SK-N-MC (cell line): ENCODE measurements around the gene ACOXL.

ENCODE experiments used
- DNase-seq: peaks from one replicate; pipeline ENCODE4 v3.0.0-alpha.2; 2011; ENCODE audit warnings: low read depth, low spot score
- H3K27ac ChIP-seq: fragments of 200-600 bp; sonication (generic); 2 replicates; pipeline ENCODE4 v1.5.1; 2016; ENCODE audit warnings: mixed run types
- H3K36me3 ChIP-seq: fragments of 200-600 bp; sonication (generic); 2 replicates; pipeline ENCODE4 v1.6.1; 2017; ENCODE audit warnings: antibody characterized with exemption, low read length, mixed read lengths; ENCODE audit not compliant: insufficient read depth
- H3K4me3 ChIP-seq: fragments of 200-600 bp; sonication (generic); 2 replicates; pipeline ENCODE4 v1.5.1; 2016
- H3K9ac ChIP-seq: fragments of 200-600 bp; sonication (generic); 2 replicates; pipeline ENCODE4 v1.8.0; 2017; ENCODE audit warnings: mixed run types, mixed read lengths; ENCODE audit not compliant: insufficient read length
- H3K9me3 ChIP-seq: fragments of 200-600 bp; sonication (generic); 2 replicates; pipeline ENCODE4 v1.6.1; 2017; ENCODE audit warnings: low read depth, mild to moderate bottlenecking, antibody characterized with exemption, low read length, moderate library complexity, mixed read lengths
- EZH2 ChIP-seq: fragments of 200-600 bp; sonication (generic); IDR thresholded peaks from one replicate; pipeline ENCODE4 v1.6.1; 2017; ENCODE audit warnings: antibody characterized with exemption
- FOXP2 ChIP-seq: optimal IDR thresholded peaks from 2 replicates; pipeline ENCODE3; 2011; ENCODE audit warnings: mild to moderate bottlenecking, moderate library complexity; ENCODE audit not compliant: insufficient read depth; ENCODE audit errors: extremely low read length, control extremely low read depth
- POLR2AphosphoS5 ChIP-seq: IDR thresholded peaks from 2 replicates; pipeline ENCODE4 v1.6.1; 2012; ENCODE audit warnings: mild to moderate bottlenecking, low read depth, low read length, borderline replicate concordance

ACOXL gene

DNA sequence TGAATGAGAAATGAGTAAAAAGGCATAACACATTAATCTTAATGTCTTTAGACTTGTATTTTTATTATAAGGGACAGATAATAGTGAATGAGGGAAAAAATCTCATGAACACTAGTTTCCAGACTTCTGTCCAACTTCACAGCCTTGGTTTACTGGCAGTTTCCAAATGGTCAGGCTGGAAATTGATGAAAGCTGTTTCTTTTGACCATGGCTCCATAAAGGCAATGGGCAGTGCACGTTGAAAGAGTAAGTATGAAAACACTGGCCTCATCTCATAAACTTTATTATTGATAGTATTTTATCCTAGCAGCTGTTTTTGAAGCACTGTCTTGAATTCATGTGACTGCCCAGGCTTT is 411.4 kb downstream of the ACOXL start:
- no peaks in the 10 kb centered on the region for H3K9me3 ChIP-seq
- H3K9ac ChIP-seq, result no peak overlapping the region
- DNase-seq, result no peak
- no peak overlapping the region for H3K27ac ChIP-seq
- no peak overlapping the region for H3K4me3 ChIP-seq
- H3K36me3 ChIP-seq, result no peaks in the 10 kb centered on the region
- TF ChIP-seq FOXP2, result no peak
- TF ChIP-seq POLR2AphosphoS5, result no peak
- no peak for TF ChIP-seq EZH2

DNA sequence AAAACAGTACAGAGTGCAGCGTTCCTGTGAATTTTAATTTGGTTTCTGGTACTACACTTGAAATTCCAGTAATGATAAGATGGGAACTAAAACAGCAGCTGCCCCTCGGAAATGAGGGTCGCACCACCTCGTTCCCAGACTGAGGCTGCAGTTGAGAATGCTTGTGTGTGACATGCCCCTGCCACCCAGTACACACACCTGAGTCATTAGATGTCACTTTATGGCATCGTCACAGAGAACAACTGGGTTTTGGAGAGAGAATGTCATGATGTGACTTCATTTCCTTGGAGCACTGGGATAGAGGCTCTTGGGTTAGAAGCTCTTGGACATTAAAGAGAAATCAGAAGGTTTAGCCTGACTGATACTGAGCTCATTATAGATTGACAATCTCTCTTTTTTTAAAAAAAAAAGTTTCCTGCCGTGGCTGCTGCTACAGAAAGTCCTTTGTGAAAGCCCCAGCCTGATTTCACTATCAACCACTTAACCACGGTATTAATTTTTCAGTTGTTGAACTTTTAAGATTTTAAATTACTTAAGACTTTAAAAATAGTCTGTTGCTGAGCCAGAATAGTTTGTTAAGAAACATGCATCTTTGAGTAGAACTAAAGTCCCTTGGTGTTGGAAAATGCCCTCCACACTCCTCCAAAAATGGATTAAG is 412.9 kb downstream of the ACOXL start:
- no peaks in the 10 kb centered on the region for H3K36me3 ChIP-seq
- no peak overlapping the region for H3K9ac ChIP-seq
- no peak overlapping the region for H3K4me3 ChIP-seq
- no peaks in the 10 kb centered on the region for H3K9me3 ChIP-seq
- no peak for DNase-seq
- no peak overlapping the region for H3K27ac ChIP-seq
- TF ChIP-seq POLR2AphosphoS5, result no peak
- no peak for TF ChIP-seq FOXP2
- no peak for TF ChIP-seq EZH2

DNA sequence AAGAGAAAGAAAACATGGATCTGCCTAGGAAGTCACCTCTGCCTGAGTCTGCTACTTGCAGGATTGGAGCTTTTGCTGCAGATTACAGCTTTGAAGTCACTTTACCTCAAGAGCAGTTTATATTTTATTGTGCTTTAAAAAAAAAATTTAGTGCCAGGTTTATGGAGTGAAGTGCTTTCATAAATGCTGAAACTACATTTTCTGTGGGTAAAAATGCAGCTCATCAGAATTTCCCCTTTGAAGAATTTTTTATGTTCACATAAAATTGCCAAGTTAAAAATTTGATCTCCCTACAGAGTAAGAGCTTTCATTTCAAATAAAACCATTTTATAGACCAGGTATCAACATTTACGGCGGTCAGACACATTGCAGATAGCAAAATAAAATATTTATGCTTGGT is 413.6 kb downstream of the ACOXL start:
- Histone ChIP-seq H3K27ac (no peak overlapping the region), H3K9me3 (no peaks in the 10 kb centered on the region), H3K4me3 (no peak overlapping the region), H3K9ac (no peak overlapping the region), H3K36me3 (no peaks in the 10 kb centered on the region)
- DNase-seq, result no peak
- TF ChIP-seq EZH2 (no peak), FOXP2 (no peak), POLR2AphosphoS5 (no peak)

DNA sequence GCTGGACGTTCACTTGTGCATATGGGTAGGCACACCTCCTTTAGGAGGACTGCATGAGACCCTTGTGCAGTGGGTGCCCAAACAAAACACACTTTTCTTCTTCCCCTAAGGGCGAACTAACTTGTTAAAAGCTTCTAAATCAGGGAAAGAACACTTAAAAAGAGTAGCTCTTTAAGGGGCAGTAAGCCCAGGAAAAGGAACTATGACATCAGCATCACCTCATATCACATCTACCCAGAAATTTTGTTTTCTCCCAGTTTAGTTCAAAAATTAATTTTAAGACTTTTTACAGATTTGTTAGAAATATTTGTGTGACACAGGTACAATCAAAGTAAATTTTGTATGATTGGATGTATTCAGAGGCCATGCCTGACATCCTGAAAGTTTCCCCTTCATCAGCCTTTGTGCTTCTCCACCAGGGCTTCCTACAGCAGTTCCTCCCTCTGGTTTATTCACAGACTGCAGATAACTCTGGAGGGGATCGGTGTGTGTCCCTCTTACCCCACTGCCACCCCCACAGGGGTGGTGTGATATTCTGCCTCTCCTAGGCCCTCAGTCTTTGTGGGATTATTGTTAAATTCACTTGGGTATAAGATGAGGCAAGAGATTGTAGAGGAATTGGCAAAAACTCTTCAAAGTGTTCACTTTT is 416.0 kb downstream of the ACOXL start:
- no peak for DNase-seq
- Histone ChIP-seq H3K36me3 (no peaks in the 10 kb centered on the region), H3K4me3 (no peak overlapping the region), H3K9ac (no peak overlapping the region), H3K9me3 (no peaks in the 10 kb centered on the region), H3K27ac (0 out of 2 replicates have a peak overlapping the region, but pooled peaks have one; percentile 7)
- TF ChIP-seq POLR2AphosphoS5, result no peak
- no peak for TF ChIP-seq EZH2
- no peak for TF ChIP-seq FOXP2

DNA sequence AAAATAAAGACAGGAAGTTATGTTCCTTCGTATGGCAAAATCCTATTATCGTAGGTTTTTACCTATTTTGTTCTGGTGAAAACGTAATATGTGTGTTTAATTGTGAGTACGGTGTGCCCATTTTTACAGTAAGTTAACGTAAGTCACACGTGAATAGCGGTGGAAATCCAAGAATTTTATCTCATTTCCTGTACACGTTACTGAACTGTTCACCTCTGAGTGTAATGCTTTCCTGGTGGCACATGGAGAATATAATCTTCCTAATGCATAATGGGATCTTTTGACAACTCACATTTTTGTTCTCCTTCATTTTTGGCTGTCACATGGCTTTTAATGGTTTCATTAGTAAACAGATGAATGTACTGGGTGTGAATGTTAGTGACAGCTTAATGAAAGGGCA is 416.6 kb downstream of the ACOXL start:
- Histone ChIP-seq H3K4me3 (no peak overlapping the region), H3K9ac (no peak overlapping the region), H3K36me3 (no peaks in the 10 kb centered on the region), H3K9me3 (no peaks in the 10 kb centered on the region), H3K27ac (0 out of 2 replicates have a peak overlapping the region, but pooled peaks have one; percentile 7)
- no peak for TF ChIP-seq POLR2AphosphoS5
- no peak for TF ChIP-seq FOXP2
- DNase-seq, result no peak

DNA sequence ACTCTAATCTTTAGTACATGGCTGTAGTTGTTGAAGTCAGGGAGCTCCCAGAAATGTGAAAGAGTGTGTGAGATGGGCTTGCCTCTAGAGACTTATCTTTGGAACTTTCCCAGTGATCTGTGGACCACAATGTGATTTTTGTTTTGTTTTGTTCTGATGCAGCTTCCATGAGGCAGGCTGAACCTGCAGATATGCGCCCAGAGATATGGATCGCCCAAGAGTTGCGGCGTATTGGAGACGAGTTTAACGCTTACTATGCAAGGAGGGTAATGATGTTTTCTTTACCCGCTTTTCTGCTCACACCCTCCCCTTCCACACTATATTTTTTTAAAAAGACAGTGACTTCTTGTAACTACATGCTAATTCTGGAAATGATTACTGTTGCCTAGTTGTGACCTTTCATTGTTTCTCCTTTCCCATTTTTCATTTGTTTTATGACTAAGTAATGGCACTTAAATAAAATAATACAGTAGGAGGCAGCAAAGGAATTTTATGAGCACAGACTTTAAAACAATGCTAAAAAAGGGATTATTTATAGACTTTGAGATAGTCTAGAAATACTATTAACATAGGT is 417.6 kb downstream of the ACOXL start:
- Histone ChIP-seq H3K9ac (no peak overlapping the region), H3K4me3 (no peak overlapping the region), H3K9me3 (no peaks in the 10 kb centered on the region), H3K27ac (no peak overlapping the region), H3K36me3 (no peaks in the 10 kb centered on the region)
- TF ChIP-seq EZH2, result no peak
- no peak for TF ChIP-seq POLR2AphosphoS5
- no peak for TF ChIP-seq FOXP2
- DNase-seq, result no peak

DNA sequence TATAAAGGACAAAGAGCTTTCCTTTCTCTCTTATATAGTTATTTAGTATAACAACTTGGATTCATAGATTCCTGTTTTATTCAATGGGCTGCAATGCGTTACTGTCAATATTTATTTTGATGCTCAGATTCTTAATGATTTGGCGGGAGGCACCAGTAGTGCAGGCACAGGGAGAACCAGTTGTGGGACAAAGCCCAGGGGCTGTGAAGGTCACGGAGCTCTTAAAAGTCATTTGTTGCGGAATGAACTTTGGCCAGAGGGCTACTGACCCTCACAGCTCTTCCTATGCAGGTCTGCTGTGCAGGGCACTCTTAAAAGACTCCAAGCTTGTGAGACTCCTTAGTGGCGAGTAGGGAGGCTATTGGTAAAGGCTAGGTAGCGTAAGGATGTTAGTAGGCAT is 422.4 kb downstream of the ACOXL start:
- Histone ChIP-seq H3K4me3 (no peak overlapping the region), H3K36me3 (no peaks in the 10 kb centered on the region), H3K9ac (no peak overlapping the region), H3K27ac (no peak overlapping the region), H3K9me3 (no peaks in the 10 kb centered on the region)
- TF ChIP-seq EZH2, result no peak
- no peak for TF ChIP-seq POLR2AphosphoS5
- no peak for TF ChIP-seq FOXP2
- DNase-seq, result no peak

DNA sequence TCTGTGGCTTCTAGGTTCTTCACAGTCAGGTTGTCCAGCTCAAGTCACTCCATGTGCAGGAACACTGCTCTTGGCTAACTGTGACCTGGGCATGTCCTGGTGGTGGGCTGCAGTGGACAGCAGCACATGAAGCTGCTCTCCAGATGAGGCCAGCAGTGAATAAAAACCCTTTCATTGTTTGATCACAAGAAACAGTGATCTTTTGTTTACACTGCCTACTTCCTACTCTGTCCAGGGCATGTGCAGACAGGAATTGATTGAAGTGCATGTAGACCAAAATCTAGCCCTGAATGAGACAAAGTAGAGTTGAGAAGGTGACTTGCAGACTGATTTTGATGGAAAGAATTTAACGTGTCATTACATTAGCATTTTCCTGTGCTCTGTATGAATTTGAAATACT is 423.2 kb downstream of the ACOXL start:
- TF ChIP-seq FOXP2, result no peak
- TF ChIP-seq EZH2, result no peak
- no peak for TF ChIP-seq POLR2AphosphoS5
- Histone ChIP-seq H3K27ac (no peak overlapping the region), H3K36me3 (no peaks in the 10 kb centered on the region), H3K9ac (no peak overlapping the region), H3K4me3 (no peak overlapping the region), H3K9me3 (no peaks in the 10 kb centered on the region)
- no peak for DNase-seq

DNA sequence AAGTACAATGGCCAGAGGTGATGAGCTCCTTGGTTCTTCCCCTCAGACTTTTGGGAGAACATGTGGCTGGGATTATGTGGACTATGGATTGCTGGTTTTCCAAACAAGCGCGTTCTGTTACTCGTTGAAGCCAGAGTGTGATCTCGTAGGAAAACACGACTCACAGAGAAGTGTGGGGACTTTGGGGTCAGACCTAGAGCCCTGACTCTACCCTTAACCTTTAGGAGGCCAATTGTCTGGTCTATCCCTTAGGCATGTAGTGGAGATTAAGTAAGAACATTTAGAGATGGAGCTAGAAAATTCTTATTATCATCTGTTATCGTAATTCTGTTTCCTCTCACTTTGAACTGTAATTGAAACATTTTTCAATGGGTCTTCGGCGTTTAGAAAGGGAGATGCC is 424.2 kb downstream of the ACOXL start:
- DNase-seq, result no peak
- Histone ChIP-seq H3K36me3 (no peaks in the 10 kb centered on the region), H3K9me3 (no peaks in the 10 kb centered on the region), H3K9ac (no peak overlapping the region), H3K4me3 (no peak overlapping the region), H3K27ac (no peak overlapping the region)
- TF ChIP-seq FOXP2 (no peak), EZH2 (no peak), POLR2AphosphoS5 (no peak)
